ENCODE measurements around the gene NUP93.

NUP93 gene

GRCh38 chr16:56824804-56825203, 94.9 kb downstream of the NUP93 start:
- no peak for DNase-seq

GRCh38 chr16:56825826-56826225, 95.9 kb downstream of the NUP93 start:
- no peak for DNase-seq

GRCh38 chr16:56828647-56829046, 98.7 kb downstream of the NUP93 start:
- DNase-seq = no peak

- DNase-seq = no peak
Observed at GRCh38 chr16:56830669-56831068, 100.7 kb downstream of the NUP93 start.

GRCh38 chr16:56832768-56833167, 102.8 kb downstream of the NUP93 start:
- DNase-seq = no peak

GRCh38 chr16:56833243-56833970, 103.5 kb downstream of the NUP93 start:
- DNase-seq = no peak

GRCh38 chr16:56835320-56835719, 105.4 kb downstream of the NUP93 start:
- DNase-seq = no peak

GRCh38 chr16:56836410-56837230, 106.7 kb downstream of the NUP93 start:
- no peak for DNase-seq

- DNase-seq = no peak
Observed at GRCh38 chr16:56838622-56839337, 108.9 kb downstream of the NUP93 start.

GRCh38 chr16:56841233-56841632, 111.3 kb downstream of the NUP93 start:
- DNase-seq = no peak

GRCh38 chr16:56841659-56842058, 111.7 kb downstream of the NUP93 start:
- no peak for DNase-seq

GRCh38 chr16:56842133-56842532, 112.2 kb downstream of the NUP93 start:
- no peak for DNase-seq

GRCh38 chr16:56844056-56844455, 114.1 kb downstream of the NUP93 start:
- DNase-seq = no peak

GRCh38 chr16:56847173-56847910, 117.4 kb downstream of the NUP93 start:
- DNase-seq = no peak

- no peak for DNase-seq
Observed at GRCh38 chr16:56848029-56848936, 118.4 kb downstream of the NUP93 start.

- DNase-seq = no peak
Observed at GRCh38 chr16:56848955-56849689, 119.2 kb downstream of the NUP93 start.

GRCh38 chr16:56849690-56850680, 120.1 kb downstream of the NUP93 start:
- DNase-seq = no peak

GRCh38 chr16:56851671-56852400, 121.9 kb downstream of the NUP93 start:
- no peak for DNase-seq

- no peak for DNase-seq
Observed at GRCh38 chr16:56852401-56852730, 122.4 kb downstream of the NUP93 start.
